ENCODE results near the gene TXNRD1.

TXNRD1 gene

DNA sequence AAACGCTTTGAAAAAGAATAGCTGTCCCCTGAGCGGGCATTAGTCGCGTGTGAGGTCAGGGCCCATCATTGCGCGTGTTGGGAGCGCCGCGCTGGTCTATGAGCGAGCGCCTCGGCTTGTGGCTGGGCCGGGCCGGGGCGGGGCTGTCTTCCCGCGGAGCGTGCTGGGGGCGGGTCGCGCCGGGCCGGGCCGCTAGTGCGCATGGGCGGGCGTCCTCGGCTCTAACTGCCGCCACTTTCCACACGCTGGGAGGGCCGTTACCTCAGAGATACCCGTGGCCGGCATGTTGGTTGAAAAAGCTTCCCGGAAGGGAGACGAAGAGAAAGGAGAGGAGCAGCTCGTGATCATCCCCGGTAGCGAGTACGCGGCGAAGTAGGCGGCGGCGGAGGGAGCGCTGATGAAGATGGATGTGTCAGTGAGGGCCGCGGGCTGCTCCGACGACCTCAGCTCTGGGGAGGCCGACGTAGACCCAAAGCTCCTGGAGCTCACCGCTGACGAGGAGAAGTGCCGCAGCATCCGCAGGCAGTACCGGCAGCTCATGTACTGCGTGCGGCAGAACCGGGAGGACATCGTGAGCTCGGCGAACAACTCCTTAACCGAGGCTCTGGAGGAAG is 88.1 kb downstream of the TXNRD1 start, which contains the start of gene EID3:
Gene EID3 (plus strand): TSS at position 202 of the 614 bp plus-strand sequence. CDS start 196 bp downstream, at position 398.
- H3K4me3 ChIP-seq (replicated peaks; ENCODE audit: low read depth, low read length), result peak within 1 kb of the TSS; percentile 48
- TF ChIP-seq, protein P1, sequence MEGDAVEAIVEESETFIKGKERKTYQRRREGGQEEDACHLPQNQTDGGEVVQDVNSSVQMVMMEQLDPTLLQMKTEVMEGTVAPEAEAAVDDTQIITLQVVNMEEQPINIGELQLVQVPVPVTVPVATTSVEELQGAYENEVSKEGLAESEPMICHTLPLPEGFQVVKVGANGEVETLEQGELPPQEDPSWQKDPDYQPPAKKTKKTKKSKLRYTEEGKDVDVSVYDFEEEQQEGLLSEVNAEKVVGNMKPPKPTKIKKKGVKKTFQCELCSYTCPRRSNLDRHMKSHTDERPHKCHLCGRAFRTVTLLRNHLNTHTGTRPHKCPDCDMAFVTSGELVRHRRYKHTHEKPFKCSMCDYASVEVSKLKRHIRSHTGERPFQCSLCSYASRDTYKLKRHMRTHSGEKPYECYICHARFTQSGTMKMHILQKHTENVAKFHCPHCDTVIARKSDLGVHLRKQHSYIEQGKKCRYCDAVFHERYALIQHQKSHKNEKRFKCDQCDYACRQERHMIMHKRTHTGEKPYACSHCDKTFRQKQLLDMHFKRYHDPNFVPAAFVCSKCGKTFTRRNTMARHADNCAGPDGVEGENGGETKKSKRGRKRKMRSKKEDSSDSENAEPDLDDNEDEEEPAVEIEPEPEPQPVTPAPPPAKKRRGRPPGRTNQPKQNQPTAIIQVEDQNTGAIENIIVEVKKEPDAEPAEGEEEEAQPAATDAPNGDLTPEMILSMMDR (IDR thresholded peaks at IDR 0.05; ENCODE audit: low read length, missing control alignments), result no peak
- DNase-seq (ENCODE audit: low read depth), result peak; percentile 76

DNA sequence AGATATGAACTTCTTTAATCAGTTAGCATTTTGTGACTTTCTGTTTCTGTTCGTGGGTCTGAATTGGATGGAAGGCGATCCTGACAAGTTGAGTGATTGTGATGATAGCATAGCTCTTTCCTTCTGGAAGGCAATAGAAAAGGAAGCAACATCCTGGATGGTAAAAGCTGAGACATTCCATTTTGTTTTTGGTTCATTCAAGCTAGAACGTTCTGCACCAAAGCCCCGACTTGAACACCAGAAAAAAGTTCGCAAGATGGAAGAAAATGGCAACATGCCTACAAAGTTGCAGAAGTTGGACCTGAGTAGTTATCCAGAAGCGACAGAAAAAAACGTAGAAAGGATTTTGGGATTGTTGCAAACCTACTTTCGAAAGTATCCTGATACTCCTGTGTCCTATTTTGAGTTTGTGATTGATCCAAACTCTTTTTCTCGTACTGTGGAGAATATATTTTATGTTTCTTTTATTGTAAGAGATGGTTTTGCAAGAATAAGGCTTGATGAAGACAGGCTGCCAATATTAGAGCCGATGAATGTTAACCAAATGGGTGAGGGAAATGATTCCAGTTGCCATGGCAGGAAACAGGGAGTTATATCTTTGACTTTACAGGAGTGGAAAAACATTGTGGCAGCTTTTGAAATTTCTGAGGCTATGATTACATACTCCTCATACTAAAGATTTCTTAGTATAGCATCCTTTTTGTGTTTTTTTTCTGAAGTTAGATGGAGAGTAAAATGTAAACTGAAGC is 88.9 kb downstream of the TXNRD1 start:
- H3K4me3 ChIP-seq (replicated peaks; ENCODE audit: low read depth, low read length), result peak overlapping the region; percentile 48
- peak; percentile 47 for DNase-seq (ENCODE audit: low read depth)
- TF ChIP-seq, protein P1 (IDR thresholded peaks at IDR 0.05; ENCODE audit: low read length, missing control alignments), result no peak

DNA sequence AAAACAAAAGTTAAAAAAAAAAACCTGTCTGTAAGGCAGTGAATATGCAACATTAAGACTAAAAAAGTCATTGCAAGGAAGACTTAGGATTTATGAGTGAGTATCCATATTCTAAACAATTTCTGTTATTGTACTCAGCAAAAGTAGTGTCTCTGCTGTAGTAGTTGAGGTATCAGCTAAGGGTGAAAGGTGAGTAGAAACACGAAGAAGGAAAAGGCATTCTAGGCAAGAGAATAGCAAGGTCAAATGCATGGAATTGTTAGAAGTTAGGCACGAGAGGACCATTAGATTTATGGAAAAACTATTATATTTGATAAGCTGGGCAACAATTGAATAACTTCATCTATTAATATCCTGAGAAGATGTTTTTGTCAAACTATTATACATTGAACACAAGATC is 89.8 kb downstream of the TXNRD1 start:
- H3K4me3 ChIP-seq (replicated peaks; ENCODE audit: low read depth, low read length), result peak overlapping the region; percentile 0
- TF ChIP-seq, protein P1 (IDR thresholded peaks at IDR 0.05; ENCODE audit: low read length, missing control alignments), result no peak
- no peak for DNase-seq (ENCODE audit: low read depth)

DNA sequence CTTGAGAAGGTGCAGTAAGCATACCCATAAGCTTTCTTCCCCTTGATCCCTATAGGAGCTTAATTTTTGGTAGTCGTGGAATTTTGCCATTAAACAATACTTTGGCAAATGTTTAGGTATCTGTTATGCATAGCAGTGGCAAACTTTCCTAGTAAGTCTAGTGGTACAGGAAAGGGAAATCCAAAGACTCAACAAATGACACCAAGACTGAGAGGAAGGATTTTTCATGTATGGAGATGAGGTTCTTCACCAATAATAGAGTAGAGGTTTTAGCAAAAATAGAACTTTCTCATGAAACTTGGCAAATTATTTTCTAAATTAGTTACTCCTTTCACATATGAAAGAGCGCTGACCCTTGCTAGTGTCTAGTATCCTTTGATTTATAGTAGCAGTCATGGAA is 90.8 kb downstream of the TXNRD1 start:
- DNase-seq (ENCODE audit: low read depth), result no peak
- TF ChIP-seq, protein P1 (IDR thresholded peaks at IDR 0.05; ENCODE audit: low read length, missing control alignments), result no peak

DNA sequence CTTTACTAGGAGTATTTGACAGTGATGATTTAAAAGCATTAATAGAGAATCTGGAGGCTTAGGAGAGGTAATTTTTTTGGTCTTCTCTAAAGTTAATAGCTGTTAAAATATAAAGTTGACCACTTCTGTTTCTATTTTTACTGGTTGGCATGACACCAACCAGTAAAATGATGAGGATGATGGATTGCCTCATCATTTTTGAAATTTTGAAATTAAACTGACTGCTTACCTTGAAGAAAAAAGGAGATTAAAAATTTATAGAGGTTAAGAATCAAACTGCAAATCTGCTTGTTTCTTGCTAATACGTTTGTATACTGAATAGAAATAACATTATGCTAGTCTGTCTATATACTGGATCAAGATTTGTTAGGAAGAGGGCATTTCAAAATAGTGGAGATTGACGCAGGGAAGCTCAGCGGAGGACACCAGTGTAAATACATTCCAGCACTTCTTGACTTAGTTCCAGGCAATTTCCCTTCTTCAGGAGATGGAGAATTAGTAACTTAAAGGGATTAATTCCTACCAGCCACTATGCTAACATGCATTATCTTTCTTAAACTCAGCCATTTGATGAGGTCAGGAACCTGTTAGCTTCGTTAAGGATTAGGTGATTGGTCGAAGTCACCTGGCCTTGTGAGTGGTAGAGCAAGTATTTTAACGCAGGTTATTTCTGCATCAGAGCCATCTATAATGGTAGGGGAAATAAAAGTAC is 91.5 kb downstream of the TXNRD1 start:
- TF ChIP-seq, protein P1 (IDR thresholded peaks at IDR 0.05; ENCODE audit: low read length, missing control alignments), result no peak
- H3K4me3 ChIP-seq (replicated peaks; ENCODE audit: low read depth, low read length), result no peak overlapping the region
- DNase-seq (ENCODE audit: low read depth), result no peak

More for the DNA sequence above, 90.8 kb downstream of the TXNRD1 start:
- H3K4me3 ChIP-seq (replicated peaks; ENCODE audit: low read depth, low read length), result peak overlapping the region; percentile 1

DNA sequence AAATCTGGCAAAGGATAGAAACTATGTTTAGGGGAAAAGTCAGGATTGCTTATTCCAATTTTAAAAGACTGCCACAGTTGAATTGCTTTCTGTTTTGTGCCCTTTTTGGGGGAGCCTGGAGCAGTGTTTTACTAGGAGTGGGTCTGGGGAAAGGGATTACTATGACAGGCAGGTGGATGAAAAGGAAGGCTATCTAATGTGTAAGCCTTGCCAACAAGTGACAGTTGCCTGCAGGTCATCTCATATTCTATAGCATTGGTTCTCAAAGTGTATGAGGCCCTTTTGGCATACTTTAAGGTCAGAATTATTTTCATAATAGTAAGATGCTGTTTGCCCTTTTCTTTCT is 92.0 kb downstream of the TXNRD1 start:
- H3K4me3 ChIP-seq (replicated peaks; ENCODE audit: low read depth, low read length), result no peak overlapping the region
- DNase-seq (ENCODE audit: low read depth), result no peak
- TF ChIP-seq, protein P1 (IDR thresholded peaks at IDR 0.05; ENCODE audit: low read length, missing control alignments), result no peak
